ENCODE data around the gene MICAL2.
A peak's percentile ranks its signal among the peaks of the same experiment; 100 is the strongest.

DNA sequence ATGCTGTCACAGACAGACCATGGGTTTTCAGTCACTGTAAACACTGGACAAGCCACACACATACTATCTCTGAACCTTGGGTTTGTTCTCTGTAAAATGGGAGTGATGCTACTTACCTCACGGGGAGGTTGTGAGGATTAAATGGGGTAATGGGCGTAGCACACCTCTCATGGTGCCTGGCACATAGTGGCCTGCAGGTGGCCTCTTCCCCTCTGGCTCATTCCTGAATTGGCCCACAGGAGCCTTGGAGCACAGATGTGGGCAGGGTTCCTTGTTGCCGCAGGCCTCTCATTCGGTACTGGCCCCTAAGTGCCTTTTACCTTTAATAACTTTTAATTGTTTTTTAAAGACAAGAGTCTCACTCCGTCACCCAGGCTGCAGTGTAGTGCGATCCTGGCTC lies 11.7 kb downstream of the MICAL2 start:
- no peak for TF ChIP-seq EZH2phosphoT487 (IDR thresholded peaks at IDR 0.05; ENCODE audit: borderline replicate concordance, low read depth, low read length)
- TF ChIP-seq, protein P1, sequence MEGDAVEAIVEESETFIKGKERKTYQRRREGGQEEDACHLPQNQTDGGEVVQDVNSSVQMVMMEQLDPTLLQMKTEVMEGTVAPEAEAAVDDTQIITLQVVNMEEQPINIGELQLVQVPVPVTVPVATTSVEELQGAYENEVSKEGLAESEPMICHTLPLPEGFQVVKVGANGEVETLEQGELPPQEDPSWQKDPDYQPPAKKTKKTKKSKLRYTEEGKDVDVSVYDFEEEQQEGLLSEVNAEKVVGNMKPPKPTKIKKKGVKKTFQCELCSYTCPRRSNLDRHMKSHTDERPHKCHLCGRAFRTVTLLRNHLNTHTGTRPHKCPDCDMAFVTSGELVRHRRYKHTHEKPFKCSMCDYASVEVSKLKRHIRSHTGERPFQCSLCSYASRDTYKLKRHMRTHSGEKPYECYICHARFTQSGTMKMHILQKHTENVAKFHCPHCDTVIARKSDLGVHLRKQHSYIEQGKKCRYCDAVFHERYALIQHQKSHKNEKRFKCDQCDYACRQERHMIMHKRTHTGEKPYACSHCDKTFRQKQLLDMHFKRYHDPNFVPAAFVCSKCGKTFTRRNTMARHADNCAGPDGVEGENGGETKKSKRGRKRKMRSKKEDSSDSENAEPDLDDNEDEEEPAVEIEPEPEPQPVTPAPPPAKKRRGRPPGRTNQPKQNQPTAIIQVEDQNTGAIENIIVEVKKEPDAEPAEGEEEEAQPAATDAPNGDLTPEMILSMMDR (conservative IDR thresholded peaks at IDR 0.05; ENCODE audit: low read length), result peak; percentile 41

Measured in OCI-LY7 (cell line).